Epithelial cell of esophagus (primary cell): ENCODE data around the gene ADAP2.

ENCODE experiments used
- DNase-seq: peaks from one replicate; pipeline ENCODE4 v3.0.0; 2010; ENCODE audit warnings: low read depth
- H3K4me3 ChIP-seq: 2 replicates; pipeline ENCODE4 v1.5.1; 2011; ENCODE audit warnings: mild to moderate bottlenecking, low read length, control low read depth
- CTCF ChIP-seq: IDR thresholded peaks from 2 replicates; pipeline ENCODE4 v1.5.1; 2011; ENCODE audit warnings: low read depth, mild to moderate bottlenecking, low read length, control low read depth, inconsistent platforms; ENCODE audit not compliant: insufficient read depth; ENCODE audit errors: missing control alignments

The ADAP2 gene

GRCh38 chr17:30996486-30996885 is 74.7 kb downstream of the ADAP2 start:
- DNase-seq = no peak
- no peak for TF ChIP-seq CTCF
- no peak overlapping the region for H3K4me3 ChIP-seq

GRCh38 chr17:30997270-30997669 is 75.5 kb downstream of the ADAP2 start:
- no peak overlapping the region for H3K4me3 ChIP-seq
- TF ChIP-seq CTCF = no peak
- no peak for DNase-seq

GRCh38 chr17:30997842-30998241 is 76.1 kb downstream of the ADAP2 start:
- no peak for DNase-seq
- no peak for TF ChIP-seq CTCF
- H3K4me3 ChIP-seq = no peak overlapping the region

- DNase-seq = peak; percentile 44
- H3K4me3 ChIP-seq = no peak overlapping the region
- no peak for TF ChIP-seq CTCF
These were observed 80.3 kb downstream of the ADAP2 start for GRCh38 chr17:31002047-31002446.

- no peak for TF ChIP-seq CTCF
- DNase-seq = no peak
- no peak overlapping the region for H3K4me3 ChIP-seq
These were observed 81.6 kb downstream of the ADAP2 start for GRCh38 chr17:31003225-31003866.

GRCh38 chr17:31004160-31004559 is 82.4 kb downstream of the ADAP2 start:
- DNase-seq = no peak
- no peak overlapping the region for H3K4me3 ChIP-seq
- TF ChIP-seq CTCF = no peak

- no peak for DNase-seq
- TF ChIP-seq CTCF = no peak
- H3K4me3 ChIP-seq = peak overlapping the region; percentile 57
These were observed 86.1 kb downstream of the ADAP2 start for GRCh38 chr17:31007695-31008373.
